Body of pancreas (tissue), 4 donors: Measurements from ENCODE around the gene STX4. TPM values are rescaled to one million over a fixed set of nuclear protein-coding genes. Genes with fewer than 3 reads are reported as not detected.

Experiments
- ATAC-seq: fragments of 150-250 bp; one replicate; pipeline ENCODE4 v1.9.1; 2016
- DNase-seq, 4 donors: peaks; one replicate each; pipeline ENCODE4 v3.0.0-alpha.2; 2019
- H3K27ac ChIP-seq, 4 donors: fragments of 200-600 bp; sonication (generic); 1 replicate in 3 of 4; 2 replicates in 1 of 4; pipeline versions ENCODE4 v1.5.1 to v1.6.1; 2016 to 2019; ENCODE audit warnings: mild to moderate bottlenecking in 1 of 4, mixed read lengths in 1 of 4, moderate library complexity in 1 of 4
- H3K27me3 ChIP-seq, 2 donors: fragments of 200-600 bp; sonication (generic); one replicate each; pipeline ENCODE4 v1.6.0; 2016; ENCODE audit warnings: mild to moderate bottlenecking in 1 of 2
- H3K36me3 ChIP-seq, 2 donors: fragments of 200-600 bp; sonication (generic); replicated peaks in 1 of 2; 2 replicates each; pipeline ENCODE4 v1.5.1; 2016; ENCODE audit warnings: low read depth in 2 of 2; ENCODE audit not compliant: insufficient read depth in 1 of 2
- H3K4me1 ChIP-seq: fragments of 200-600 bp; sonication (generic); one replicate; pipeline ENCODE4 v1.6.0; 2016
- H3K4me3 ChIP-seq, 2 donors: fragments of 200-600 bp; sonication (generic); 1 replicate in 1 of 2; 2 replicates in 1 of 2; pipeline ENCODE4 v1.5.1; 2016 to 2019
- H3K9me3 ChIP-seq, 3 donors: fragments of 200-600 bp; sonication (generic); 1 replicate in 2 of 3; 2 replicates in 1 of 3; pipeline ENCODE4 v1.5.1; 2016
- CTCF ChIP-seq, 7 experiments: fragments of 450-650 bp in 4 of 7; fragments of 200-600 bp in 3 of 7; sonication (generic) in 3 of 7; IDR thresholded peaks; one replicate each; pipeline ENCODE4 v1.5.1; 2016 to 2019; ENCODE audit warnings: antibody characterized with exemption in 7 of 7
- POLR2A ChIP-seq, 3 donors: fragments of 450-650 bp; IDR thresholded peaks; one replicate each; pipeline ENCODE4 v1.6.1; 2016; ENCODE audit warnings: antibody characterized with exemption in 3 of 3, mild to moderate bottlenecking in 2 of 3
- WGBS, 2 donors: methylation state at CpG; one replicate each; pipeline ENCODE4 v1.1.5; 2017; 5-methylcytosine and 5-hydroxymethylcytosine counted together
- intact Hi-C: fragments of 100-400 bp; cut with DNase I; formaldehyde crosslinking; loops from one replicate; pipeline ENCODE4 v1.15.1; 2023
- total RNA-seq, 2 donors: library from RNA; depleted of rRNA; stranded (reverse); fragments of >200 nt; gene quantifications; one replicate each; pipeline ENCODE4 v1.1.0, GENCODE V29; 2016

STX4 gene
- total RNA-seq, 2 donors from 2014 or later = 25.9 to 38.6 TPM

- TF ChIP-seq CTCF (IDR thresholded peaks at IDR 0.05) (no peak), POLR2A (IDR thresholded peaks at IDR 0.05) (peak in 1 of 3 donors; percentile 11)
- Histone ChIP-seq H3K9me3 (no peaks in the 10 kb centered on the region), H3K27ac (no peak overlapping the region), H3K36me3 (peaks cover 0 to 9% of the 10 kb centered on the region in 2 donors), H3K4me3 (no peak overlapping the region), H3K27me3 (no peaks in the 10 kb centered on the region), H3K4me1 (no peaks in the 10 kb centered on the region)
- DNase-seq (no peak), ATAC-seq (no peak)
- intact Hi-C loops = no loop called here
- 89% methylated on average over 15 of the region's 16 CpGs; no CpG with 5 or more reads in 1 of the 2 donors for WGBS, 2 donors
Observed at GRCh38 chr16:31084584-31085302, 51.4 kb downstream of the STX4 start.

- H3K27ac ChIP-seq = no peak overlapping the region
- intact Hi-C loops = no loop called here
- H3K36me3 ChIP-seq = peaks cover 0 to 3% of the 10 kb centered on the region in 2 donors
- no peaks in the 10 kb centered on the region for H3K27me3 ChIP-seq
- H3K4me3 ChIP-seq = no peak overlapping the region
- 78 to 81% methylated on average over 8 of the region's 8 CpGs for WGBS, 2 donors
- no peaks in the 10 kb centered on the region for H3K9me3 ChIP-seq
- no peaks in the 10 kb centered on the region for H3K4me1 ChIP-seq
- ATAC-seq = no peak
- TF ChIP-seq CTCF (IDR thresholded peaks at IDR 0.05) (no peak), POLR2A (IDR thresholded peaks at IDR 0.05) (no peak)
- DNase-seq = no peak
Observed at GRCh38 chr16:31085411-31085810, 52.1 kb downstream of the STX4 start.

- no peaks in the 10 kb centered on the region for H3K27me3 ChIP-seq
- ATAC-seq (no peak), DNase-seq (no peak)
- H3K4me1 ChIP-seq = no peaks in the 10 kb centered on the region
- H3K27ac ChIP-seq = no peak overlapping the region
- peaks cover 0 to 2% of the 10 kb centered on the region in 2 donors for H3K36me3 ChIP-seq
- H3K9me3 ChIP-seq = no peaks in the 10 kb centered on the region
- intact Hi-C loops = no loop called here
- 79 to 83% methylated on average over 4 to 18 of the region's 18 CpGs for WGBS, 2 donors
- no peak for TF ChIP-seq CTCF (IDR thresholded peaks at IDR 0.05)
- TF ChIP-seq POLR2A (IDR thresholded peaks at IDR 0.05) = no peak
- H3K4me3 ChIP-seq = no peak overlapping the region
Observed at GRCh38 chr16:31085873-31086628, 52.7 kb downstream of the STX4 start.

GRCh38 chr16:31086629-31086906 lies 53.2 kb downstream of the STX4 start:
- WGBS, 2 donors = 78% methylated on average over 6 of the region's 6 CpGs; no CpG with 5 or more reads in 1 of the 2 donors
- intact Hi-C loops = no loop called here

More at GRCh38 chr16:31086629-31086906, 53.2 kb downstream of the STX4 start:
- Histone ChIP-seq H3K27ac (no peak overlapping the region), H3K27me3 (no peaks in the 10 kb centered on the region), H3K4me1 (no peaks in the 10 kb centered on the region), H3K4me3 (no peak overlapping the region), H3K36me3 (peaks cover 0 to 2% of the 10 kb centered on the region in 2 donors), H3K9me3 (no peaks in the 10 kb centered on the region)
- DNase-seq (no peak), ATAC-seq (no peak)
- TF ChIP-seq CTCF (IDR thresholded peaks at IDR 0.05) = no peak
- no peak for TF ChIP-seq POLR2A (IDR thresholded peaks at IDR 0.05)
